ENCODE results near the gene RAPGEF2. TPM values are rescaled to one million over a fixed set of nuclear protein-coding genes. Genes with fewer than 3 reads are reported as not detected.

RAPGEF2 gene
- total and polyA plus RNA-seq, 2 experiments from 2014 or later = 10.2 to 63.1 TPM

- TF ChIP-seq ZNF114 (CRISPR knock-in tag; IDR thresholded peaks at IDR 0.05) (no peak), REST (IDR thresholded peaks at IDR 0.05; ENCODE audit: unreplicated experiment) (no peak), NANOG (IDR thresholded peaks at IDR 0.05; ENCODE audit: borderline replicate concordance) (no peak), CTCF (conservative IDR thresholded peaks at IDR 0.05; ENCODE audit: low read depth in 2 of 2) (no peak)
- Histone ChIP-seq H3K9me2 (ENCODE audit: insufficient read depth) (no peaks in the 10 kb centered on the region; the same call in 1 of the 2 replicates), H3K4me2 (no peak overlapping the region), H3K27ac (ENCODE audit: low read depth) (no peak overlapping the region), H2AFZ (no peak overlapping the region), H3F3A (replicated peaks; ENCODE audit: low read depth) (no peaks in the 10 kb centered on the region), H3K36me3 (ENCODE audit: insufficient read depth) (no peaks in the 10 kb centered on the region), H3K4me3 (no peak overlapping the region), H3K27me3 (ENCODE audit: insufficient read depth) (no peaks in the 10 kb centered on the region), H3K4me1 (ENCODE audit: insufficient read depth) (no peaks in the 10 kb centered on the region), H3K79me2 (replicated peaks; ENCODE audit: insufficient read depth) (no peaks in the 10 kb centered on the region), H4K20me1 (replicated peaks; ENCODE audit: insufficient read depth) (no peaks in the 10 kb centered on the region)
- Mint-ChIP-seq H3K27me3 (ENCODE audit: insufficient read depth, low read depth, poor library complexity) (peaks cover 2% of the 10 kb centered on the region), H3K4me1 (peaks cover 15% of the 10 kb centered on the region), H3K36me3 (ENCODE audit: low read depth) (peaks cover 6% of the 10 kb centered on the region; the same call in 2 of the 3 replicates), H3K27ac (no peak overlapping the region), H3K4me3 (no peak overlapping the region), H3K9me3 (no peaks in the 10 kb centered on the region)
- ATAC-seq (no peak), DNase-seq (ENCODE audit: low spot score) (no peak)
These were observed 186.8 kb downstream of the RAPGEF2 start for GRCh38 chr4:159289682-159290081.

- Mint-ChIP-seq H3K4me3 (no peak overlapping the region), H3K36me3 (ENCODE audit: low read depth) (peaks cover 6% of the 10 kb centered on the region; the same call in 2 of the 3 replicates), H3K27ac (no peak overlapping the region), H3K27me3 (ENCODE audit: insufficient read depth, low read depth, poor library complexity) (peaks cover 2% of the 10 kb centered on the region), H3K4me1 (peaks cover 14% of the 10 kb centered on the region), H3K9me3 (no peaks in the 10 kb centered on the region)
- Histone ChIP-seq H3K27ac (ENCODE audit: low read depth) (no peak overlapping the region), H3K79me2 (replicated peaks; ENCODE audit: insufficient read depth) (no peaks in the 10 kb centered on the region), H3K27me3 (ENCODE audit: insufficient read depth) (no peaks in the 10 kb centered on the region), H4K20me1 (replicated peaks; ENCODE audit: insufficient read depth) (no peaks in the 10 kb centered on the region), H3K36me3 (ENCODE audit: insufficient read depth) (no peaks in the 10 kb centered on the region), H3K4me1 (ENCODE audit: insufficient read depth) (no peaks in the 10 kb centered on the region), H3F3A (replicated peaks; ENCODE audit: low read depth) (no peaks in the 10 kb centered on the region), H3K4me3 (no peak overlapping the region), H3K9me2 (ENCODE audit: insufficient read depth) (no peaks in the 10 kb centered on the region), H2AFZ (no peak overlapping the region), H3K4me2 (no peak overlapping the region)
- DNase-seq (ENCODE audit: low spot score) = no peak
- ATAC-seq = no peak
- TF ChIP-seq NANOG (IDR thresholded peaks at IDR 0.05; ENCODE audit: borderline replicate concordance) = no peak
- no peak for TF ChIP-seq ZNF114 (CRISPR knock-in tag; IDR thresholded peaks at IDR 0.05)
- TF ChIP-seq POLR2AphosphoS5 (IDR thresholded peaks at IDR 0.05; ENCODE audit: low read depth) = no peak
- TF ChIP-seq ZNF462 (CRISPR knock-in tag; IDR thresholded peaks at IDR 0.05) = no peak
- no peak for TF ChIP-seq STAT1 (IDR thresholded peaks at IDR 0.05; ENCODE audit: unreplicated experiment)
- no peak for TF ChIP-seq ETS1 (IDR thresholded peaks at IDR 0.05)
These were observed 187.6 kb downstream of the RAPGEF2 start for GRCh38 chr4:159290321-159291030.
